NCI-H2081 treated with DMSO at 0.1 percent for 48 hours (cell line): ENCODE data around the gene ATP2A3.

ENCODE experiments used
- DNase-seq: peaks from one replicate; lab custom pipeline; 2025; lab: John Stamatoyannopoulos, UW

Gene ATP2A3

DNA sequence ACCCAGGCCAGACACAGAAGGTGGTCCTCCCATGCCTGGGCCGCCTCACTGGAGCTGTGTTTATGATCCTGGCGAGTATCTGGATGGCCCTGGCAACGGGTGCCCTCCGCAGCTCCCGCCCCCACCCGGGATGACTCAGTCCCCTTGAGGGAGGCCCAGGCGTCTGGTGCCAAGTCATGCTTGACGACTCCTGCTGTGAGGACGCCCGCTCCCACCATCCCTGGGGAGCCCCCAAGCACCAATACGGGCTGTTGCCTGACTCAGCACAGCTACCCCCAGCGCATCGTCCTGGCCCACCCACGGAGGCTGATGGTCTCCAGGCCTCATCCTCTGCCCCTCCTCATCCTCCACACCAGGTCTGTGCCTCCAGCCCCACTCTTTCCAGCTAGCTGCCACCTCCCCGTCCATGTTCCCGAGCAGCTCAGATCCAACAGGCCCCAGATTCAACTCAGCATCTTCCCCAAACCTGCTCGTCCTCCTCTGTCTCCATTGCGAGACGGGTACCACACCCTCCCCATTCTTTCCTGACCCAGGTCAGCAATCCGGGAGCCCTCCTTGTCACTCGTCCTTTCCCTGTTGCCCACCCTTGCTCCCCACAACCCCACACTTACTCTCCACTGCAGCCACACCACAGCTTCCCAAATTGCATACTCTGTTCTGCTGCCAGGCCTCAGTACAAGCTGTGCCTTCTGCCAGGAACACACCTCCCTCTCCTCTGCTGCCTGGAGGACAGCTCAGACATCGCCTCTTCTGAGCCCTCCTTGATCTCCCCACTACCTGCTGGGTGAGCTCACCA is 74.0 kb downstream of the ATP2A3 start:
- DNase-seq = no peak

DNA sequence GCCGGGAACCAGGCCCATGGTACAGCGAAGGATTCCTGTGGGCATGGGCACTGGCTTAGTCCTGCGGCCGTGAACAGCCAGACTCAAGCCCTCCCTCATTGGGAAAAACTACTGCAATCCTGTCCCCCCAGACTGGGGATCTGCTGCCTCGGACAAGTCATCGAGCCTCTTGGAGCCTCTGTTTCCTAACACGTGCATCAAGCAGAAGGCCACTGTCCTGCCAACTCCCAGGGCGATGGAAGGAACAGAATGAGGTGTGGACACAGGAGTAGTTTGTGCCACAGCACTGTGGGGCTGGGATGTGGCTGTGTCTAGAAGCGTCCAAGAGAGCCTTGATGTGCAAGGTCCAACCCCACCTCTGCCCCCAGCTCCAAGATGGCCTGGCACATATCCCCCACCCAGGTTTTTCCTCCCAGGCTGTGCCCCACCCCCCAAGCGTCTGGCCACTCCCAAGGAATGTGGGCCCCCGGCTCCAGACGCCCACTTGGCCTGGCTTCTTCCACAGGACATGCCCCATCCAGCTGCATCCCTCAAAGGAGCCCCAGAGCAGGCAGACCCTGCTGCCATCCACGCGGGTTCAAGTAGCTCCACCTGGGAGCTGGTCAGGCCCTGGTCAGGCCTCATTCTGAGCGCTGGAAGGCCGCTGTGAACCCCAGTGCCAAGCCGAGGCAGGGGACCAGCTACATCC is 74.8 kb downstream of the ATP2A3 start:
- DNase-seq = no peak

DNA sequence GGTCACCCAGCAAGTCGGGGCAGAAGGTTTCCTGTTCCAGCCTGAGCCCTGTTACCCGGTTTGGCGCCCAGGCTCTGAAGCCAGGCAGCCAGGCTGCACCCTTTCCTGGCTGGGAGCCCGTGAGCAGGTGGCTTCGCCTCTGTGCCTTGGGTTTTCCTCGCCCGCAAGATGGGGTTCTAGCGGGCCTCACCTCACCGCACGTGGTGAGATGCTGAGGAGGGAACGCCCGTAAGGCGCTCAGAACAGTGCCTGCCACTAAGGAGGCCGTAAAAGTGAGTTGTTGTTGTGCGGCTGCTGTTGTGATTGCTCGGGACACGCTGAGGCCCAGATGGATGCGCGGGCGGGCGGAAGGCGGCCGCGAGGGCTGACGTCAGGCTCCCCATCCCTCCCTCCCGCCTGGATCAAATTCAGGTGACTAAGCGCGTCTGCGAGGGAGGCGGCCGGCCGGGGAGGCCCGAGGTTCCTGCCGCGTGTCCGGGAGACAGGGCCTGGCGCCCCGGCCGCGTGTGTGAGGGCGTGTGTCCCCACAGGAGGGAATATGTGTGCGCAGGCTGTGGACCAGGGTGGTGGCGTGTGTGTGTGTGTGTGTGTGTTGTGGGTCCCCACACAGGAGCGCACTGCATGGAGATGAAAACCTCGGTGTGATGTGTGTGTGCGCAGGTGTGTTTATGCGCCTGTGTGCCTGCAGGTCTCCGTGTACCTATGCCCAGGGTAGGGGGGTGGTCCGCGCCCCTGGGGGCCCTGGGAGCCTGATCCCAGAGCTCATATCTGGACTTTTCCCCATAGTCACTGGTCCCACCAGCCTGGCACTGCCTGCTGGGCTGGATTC is 75.7 kb downstream of the ATP2A3 start:
- DNase-seq = no peak

DNA sequence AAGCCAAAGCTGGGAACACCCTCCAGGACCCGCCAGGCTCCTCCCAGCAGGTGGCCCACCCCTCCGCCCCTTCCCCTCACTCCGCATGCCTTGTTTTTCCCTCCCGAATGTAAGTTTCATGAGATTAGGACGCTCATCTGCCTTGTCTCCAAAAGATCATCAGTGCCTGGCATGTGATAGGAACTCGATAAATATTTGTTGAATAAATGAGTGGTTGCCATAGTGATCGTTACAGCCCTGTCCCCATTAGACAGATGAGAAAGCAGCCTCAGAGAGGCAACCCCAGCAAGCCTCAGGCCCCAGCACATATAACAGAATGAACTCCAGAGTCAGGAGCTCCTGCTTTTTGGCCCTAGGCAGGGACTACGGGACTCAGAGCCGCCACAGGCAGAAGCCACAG is 76.4 kb downstream of the ATP2A3 start:
- no peak for DNase-seq

DNA sequence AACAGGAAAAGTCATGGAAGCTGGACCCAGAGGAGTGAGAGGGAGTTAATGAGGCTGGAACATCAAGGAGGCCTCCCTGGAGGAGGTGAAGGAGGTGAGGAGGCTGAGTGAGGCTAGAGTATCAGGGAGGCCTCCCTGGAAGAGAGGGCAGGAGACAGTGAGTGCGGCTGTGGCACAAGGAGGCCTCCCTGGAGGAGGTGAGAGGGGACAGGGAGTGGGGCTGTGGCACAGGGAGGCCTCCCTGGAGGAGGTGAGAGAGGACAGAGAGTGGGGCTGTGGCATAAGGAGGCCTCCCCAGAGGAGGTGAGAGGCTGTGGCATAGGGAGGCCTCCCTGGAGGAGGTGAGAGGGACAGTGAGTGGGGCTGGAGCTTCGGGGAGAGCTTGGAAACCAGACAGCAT is 76.8 kb downstream of the ATP2A3 start:
- DNase-seq = no peak

DNA sequence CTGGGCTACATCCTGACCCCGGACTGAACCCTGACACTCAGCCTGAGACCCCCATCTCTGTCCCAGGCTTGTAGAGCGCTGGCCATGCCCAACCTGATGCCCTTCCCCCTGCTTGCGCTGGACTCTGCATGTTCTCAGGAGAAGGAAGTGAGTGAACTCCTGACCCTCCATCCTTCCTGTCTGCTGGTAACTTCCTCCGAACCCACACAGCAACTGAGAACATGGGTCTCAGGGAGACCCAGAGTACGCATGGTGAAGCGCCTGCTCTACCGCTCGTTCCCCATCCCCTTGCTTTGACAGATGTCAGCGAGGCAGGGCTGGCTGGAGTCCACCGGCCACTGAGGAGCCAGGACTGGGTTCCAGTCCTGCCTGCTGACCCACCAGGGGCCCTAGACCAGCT is 77.5 kb downstream of the ATP2A3 start:
- no peak for DNase-seq

DNA sequence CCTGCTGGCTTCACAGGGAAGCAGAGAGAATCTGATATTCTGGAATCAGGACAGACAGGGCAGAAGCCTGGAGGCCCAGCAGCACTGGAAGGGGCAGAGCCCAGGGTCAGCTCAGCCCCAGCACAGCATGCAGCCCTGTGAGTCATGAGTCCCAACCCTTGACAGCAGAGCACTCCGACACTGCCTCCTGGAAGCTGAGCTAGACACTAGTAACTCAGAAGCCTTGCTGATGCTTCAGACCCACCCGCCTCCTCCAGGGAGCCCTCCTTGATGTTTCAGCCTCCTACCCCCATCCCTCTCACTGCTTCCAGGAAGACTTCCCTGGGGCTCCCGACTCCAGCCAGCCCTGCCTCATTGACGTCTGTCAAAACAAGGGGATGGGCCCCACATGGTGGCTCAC is 78.3 kb downstream of the ATP2A3 start:
- DNase-seq = no peak

DNA sequence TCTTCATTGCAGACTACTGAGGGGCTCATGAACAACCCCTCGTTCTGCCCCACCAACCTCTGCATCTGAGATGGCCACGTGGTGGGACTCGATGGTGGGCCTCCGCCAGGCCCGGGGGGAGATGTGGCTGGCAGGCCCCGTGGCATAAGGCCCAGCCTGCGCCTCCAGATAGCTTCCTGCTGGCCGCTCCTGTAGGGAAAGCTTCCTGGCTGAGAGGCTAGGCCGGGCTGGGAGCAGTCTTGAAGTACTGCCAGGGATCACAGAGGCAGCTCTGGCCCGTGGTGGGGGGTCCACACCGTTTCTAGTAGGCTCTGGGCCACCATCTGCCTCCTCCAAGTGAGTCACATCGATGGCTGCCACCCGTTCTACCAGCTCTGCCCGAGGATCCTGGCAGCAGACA is 79.0 kb downstream of the ATP2A3 start:
- DNase-seq = no peak

DNA sequence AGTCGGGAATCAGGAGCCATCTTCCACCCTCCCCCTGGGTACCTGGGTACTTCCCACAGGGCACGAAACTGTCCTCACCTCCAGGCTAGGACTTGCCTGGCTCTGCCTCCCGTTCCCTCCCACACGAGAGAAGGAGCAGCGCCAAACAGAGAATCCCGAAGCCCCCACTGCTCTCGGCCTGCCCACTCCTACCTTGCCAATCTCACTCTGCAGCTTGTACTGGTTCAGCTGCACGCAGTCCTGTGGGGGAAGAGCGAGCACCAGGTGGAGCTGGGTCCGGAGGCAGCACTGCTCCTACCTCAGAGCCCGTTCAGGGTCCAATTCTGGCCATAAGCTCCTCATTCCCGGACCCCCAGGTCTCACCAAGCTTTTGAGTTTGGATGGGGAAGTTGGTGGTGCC is 80.0 kb downstream of the ATP2A3 start:
- DNase-seq = no peak

DNA sequence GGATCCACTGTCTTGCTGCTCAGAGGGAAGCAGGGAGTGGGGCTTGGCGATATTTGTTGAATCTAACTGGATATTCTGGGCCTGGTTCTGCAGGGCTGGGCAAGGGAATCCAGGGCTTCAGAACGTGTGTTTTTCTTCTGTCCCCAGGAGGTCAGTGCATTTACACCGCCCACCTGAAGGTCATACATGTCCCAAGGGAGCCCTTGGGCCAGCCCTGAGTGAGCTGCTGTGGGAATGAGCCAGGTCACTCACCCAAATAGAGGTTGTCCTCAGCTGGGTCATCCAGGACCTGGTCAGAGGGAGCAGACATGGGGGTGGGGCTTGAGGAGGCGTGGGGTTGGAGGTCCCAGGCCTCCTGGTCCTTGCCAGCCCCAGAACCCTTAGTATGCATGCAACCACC is 82.0 kb downstream of the ATP2A3 start:
- no peak for DNase-seq

DNA sequence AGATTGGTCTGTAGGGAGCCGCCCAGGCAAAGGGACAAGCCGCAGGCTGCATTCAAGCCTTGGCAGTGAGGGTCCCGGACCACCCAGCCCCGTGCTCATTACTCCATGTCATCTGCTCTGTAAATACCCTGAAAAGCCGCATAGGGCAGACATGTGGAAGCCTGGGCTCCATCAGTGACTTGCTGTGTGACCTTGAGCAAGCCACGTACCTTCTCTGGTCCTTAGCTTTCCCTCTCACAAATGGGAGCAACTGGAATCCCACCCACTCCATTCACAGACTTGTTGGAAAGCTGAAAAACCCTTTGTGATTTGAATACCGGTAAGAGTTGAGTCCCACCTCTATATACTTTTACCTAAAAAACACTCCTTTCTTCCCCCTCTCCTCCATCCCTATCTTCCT is 83.3 kb downstream of the ATP2A3 start:
- no peak for DNase-seq

DNA sequence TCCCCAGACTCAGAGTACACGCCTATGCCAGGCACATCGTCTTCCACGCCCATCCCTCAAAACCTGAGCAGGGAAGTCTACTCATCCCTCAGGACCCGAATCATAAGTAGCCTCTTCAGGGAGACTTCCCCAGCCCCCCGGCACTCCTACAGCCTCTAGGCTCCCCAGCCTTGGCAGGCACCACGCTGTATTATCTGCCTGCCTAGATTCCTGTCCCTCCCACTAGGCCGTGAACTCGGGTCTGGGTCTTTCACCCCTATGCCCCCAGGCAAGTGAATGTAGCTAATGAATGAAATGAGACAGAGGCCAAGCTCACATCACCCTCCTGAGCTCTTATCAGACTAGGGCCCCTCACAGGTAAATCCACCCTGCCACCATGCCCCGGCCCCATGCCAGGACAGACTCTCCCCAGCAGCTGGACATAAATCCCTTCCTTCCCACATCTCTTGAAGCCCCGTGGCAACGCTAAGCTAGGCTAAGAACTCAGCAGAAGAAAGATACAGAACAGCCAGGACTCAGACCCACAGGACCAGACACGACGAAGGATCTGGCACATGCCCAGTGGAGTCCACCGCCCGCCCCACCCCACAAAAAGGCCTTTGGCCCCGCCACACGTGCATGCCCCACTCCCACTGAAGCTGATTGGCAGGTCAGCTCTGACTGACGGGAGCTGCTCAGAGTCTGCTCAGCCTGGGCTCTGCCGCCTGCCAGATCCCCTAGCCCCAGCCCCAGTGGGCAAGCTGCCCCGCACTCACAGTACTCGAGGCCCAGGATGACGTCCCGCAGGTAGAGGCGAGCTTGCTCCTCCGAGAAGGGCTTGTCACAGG is 84.4 kb downstream of the ATP2A3 start:
- no peak for DNase-seq

DNA sequence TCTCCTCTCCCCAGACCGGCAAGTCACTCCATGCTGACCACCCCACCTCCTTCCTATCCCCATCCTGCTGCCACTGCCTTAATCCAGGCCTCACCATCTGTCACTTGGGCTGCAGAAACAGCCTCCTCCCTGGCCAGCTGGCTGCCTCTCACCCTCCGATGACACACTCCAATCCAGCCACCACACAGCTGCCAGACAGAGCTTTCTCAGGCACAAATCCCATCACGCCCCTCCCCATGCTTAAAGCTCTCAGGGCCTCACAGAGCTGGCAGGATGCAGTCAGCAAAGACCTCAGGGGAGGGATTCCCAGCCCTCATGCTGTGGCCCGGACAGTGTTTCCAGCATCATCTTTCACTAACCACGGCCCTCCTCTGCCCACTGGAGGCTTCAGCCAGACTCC is 85.1 kb downstream of the ATP2A3 start:
- no peak for DNase-seq

DNA sequence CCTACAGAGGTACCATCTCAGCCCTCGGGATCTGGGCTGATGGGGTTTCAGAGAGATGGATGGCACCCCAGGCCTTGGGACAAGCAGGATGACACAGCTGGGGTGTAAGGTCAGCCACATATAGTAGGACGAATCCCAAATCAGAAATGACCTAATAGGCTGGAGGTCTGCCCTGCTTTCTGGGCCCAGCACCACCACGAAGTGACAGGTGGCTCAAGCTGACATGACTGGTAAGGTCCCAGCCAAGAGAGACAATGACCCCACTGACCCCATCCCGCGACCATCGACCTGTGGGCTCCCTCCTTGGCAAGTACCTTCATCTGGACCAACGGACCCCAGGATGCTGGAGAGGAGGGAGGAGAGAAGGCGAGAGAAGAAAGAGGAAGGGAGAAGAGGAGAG is 87.0 kb downstream of the ATP2A3 start:
- no peak for DNase-seq

DNA sequence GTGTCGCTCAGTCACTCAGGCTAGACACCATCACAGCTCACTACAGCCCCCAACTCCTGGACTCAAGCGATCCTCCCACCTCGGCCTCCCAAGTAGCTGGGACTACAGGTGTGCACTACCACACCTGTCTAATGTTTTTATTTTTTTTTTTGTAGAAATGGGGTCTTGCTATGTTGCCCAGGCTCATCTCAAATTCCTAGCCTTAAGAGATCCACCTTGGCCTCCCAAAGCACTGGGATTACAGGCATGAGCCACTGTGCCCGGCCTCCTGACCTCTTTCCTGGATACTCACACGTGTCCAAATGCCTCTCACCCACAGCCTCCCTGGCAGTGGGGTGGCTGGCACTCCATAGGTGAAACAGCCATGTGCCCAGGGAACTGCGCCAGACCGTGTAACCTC is 88.9 kb downstream of the ATP2A3 start:
- DNase-seq = no peak
